Nephron (organoid): ENCODE measurements around the gene CSNK2A1.

Source experiments
- H3K27ac Mint-ChIP-seq, 3 experiments: 2 replicates each; pipeline ENCODE4 v1.8.0; 2020; ENCODE audit warnings: mixed read lengths in 3 of 3, mild to moderate bottlenecking in 2 of 3, moderate library complexity in 1 of 3
- H3K27me3 Mint-ChIP-seq: 2 replicates; pipeline ENCODE4 v1.8.0; 2021; ENCODE audit warnings: low read depth, mild to moderate bottlenecking, moderate library complexity, mixed read lengths
- H3K36me3 Mint-ChIP-seq: 2 replicates; pipeline ENCODE4 v1.8.0; 2020; ENCODE audit warnings: low read depth, mixed read lengths
- H3K4me1 Mint-ChIP-seq: 2 replicates; pipeline ENCODE4 v1.8.0; 2020; ENCODE audit warnings: mixed read lengths
- H3K4me3 Mint-ChIP-seq, 3 experiments: 2 replicates each; pipeline ENCODE4 v1.8.0; 2020; ENCODE audit warnings: mild to moderate bottlenecking in 3 of 3, mixed read lengths in 3 of 3, moderate library complexity in 2 of 3
- H3K9me3 Mint-ChIP-seq: 2 replicates; pipeline ENCODE4 v1.8.0; 2020; ENCODE audit warnings: mixed read lengths
- CTCF ChIP-seq, 3 experiments: fragments of 200-600 bp; sonication (generic); IDR thresholded peaks; one replicate each; pipeline ENCODE4 v1.5.0; 2021; ENCODE audit warnings: antibody characterized with exemption in 3 of 3; ENCODE audit not compliant: unreplicated experiment in 3 of 3

Gene CSNK2A1

GRCh38 chr20:528923-529604 lies 14.5 kb downstream of the CSNK2A1 start:
- Mint-ChIP-seq H3K4me1 (peaks cover 7% of the 10 kb centered on the region), H3K27me3 (no peaks in the 10 kb centered on the region), H3K27ac (no peak overlapping the region), H3K36me3 (peaks cover 69% of the 10 kb centered on the region), H3K4me3 (no peak overlapping the region), H3K9me3 (peaks cover 32% of the 10 kb centered on the region)
- TF ChIP-seq CTCF (IDR thresholded peaks at IDR 0.05; ENCODE audit: unreplicated experiment in 3 of 3) = no peak

GRCh38 chr20:527571-527886 lies 16.1 kb downstream of the CSNK2A1 start:
- Mint-ChIP-seq H3K36me3 (peaks cover 75% of the 10 kb centered on the region), H3K4me3 (no peak overlapping the region), H3K27ac (no peak overlapping the region), H3K9me3 (peaks cover 35% of the 10 kb centered on the region), H3K4me1 (peaks cover 6% of the 10 kb centered on the region), H3K27me3 (no peaks in the 10 kb centered on the region)
- TF ChIP-seq CTCF (IDR thresholded peaks at IDR 0.05; ENCODE audit: unreplicated experiment in 3 of 3) = no peak

GRCh38 chr20:521860-522259 lies 21.7 kb downstream of the CSNK2A1 start:
- TF ChIP-seq CTCF (IDR thresholded peaks at IDR 0.05; ENCODE audit: unreplicated experiment in 3 of 3) = no peak
- no peak overlapping the region for H3K27ac Mint-ChIP-seq
- H3K4me3 Mint-ChIP-seq = no peak overlapping the region
- H3K4me1 Mint-ChIP-seq = no peaks in the 10 kb centered on the region
- H3K36me3 Mint-ChIP-seq = peaks cover 86% of the 10 kb centered on the region
- no peaks in the 10 kb centered on the region for H3K27me3 Mint-ChIP-seq
- peaks cover 42% of the 10 kb centered on the region for H3K9me3 Mint-ChIP-seq

GRCh38 chr20:519999-520398 lies 23.6 kb downstream of the CSNK2A1 start:
- Mint-ChIP-seq H3K27ac (no peak overlapping the region), H3K9me3 (peaks cover 33% of the 10 kb centered on the region), H3K4me3 (no peak overlapping the region), H3K4me1 (no peaks in the 10 kb centered on the region), H3K27me3 (no peaks in the 10 kb centered on the region), H3K36me3 (peaks cover 85% of the 10 kb centered on the region)
- no peak for TF ChIP-seq CTCF (IDR thresholded peaks at IDR 0.05; ENCODE audit: unreplicated experiment in 3 of 3)

- Mint-ChIP-seq H3K27ac (peak overlapping the region in 1 of 3 experiments; percentile 14), H3K36me3 (peaks cover 71% of the 10 kb centered on the region), H3K9me3 (peaks cover 29% of the 10 kb centered on the region), H3K4me3 (no peak overlapping the region), H3K4me1 (peaks cover 7% of the 10 kb centered on the region), H3K27me3 (no peaks in the 10 kb centered on the region)
- TF ChIP-seq CTCF (IDR thresholded peaks at IDR 0.05; ENCODE audit: unreplicated experiment in 3 of 3) = no peak
Observed at GRCh38 chr20:517221-517620, 26.4 kb downstream of the CSNK2A1 start.

- H3K9me3 Mint-ChIP-seq = peaks cover 25% of the 10 kb centered on the region
- no peaks in the 10 kb centered on the region for H3K27me3 Mint-ChIP-seq
- H3K4me3 Mint-ChIP-seq = no peak overlapping the region
- H3K27ac Mint-ChIP-seq = peak overlapping the region in 1 of 3 experiments; percentile 14
- peaks cover 69% of the 10 kb centered on the region for H3K36me3 Mint-ChIP-seq
- H3K4me1 Mint-ChIP-seq = peaks cover 12% of the 10 kb centered on the region
- no peak for TF ChIP-seq CTCF (IDR thresholded peaks at IDR 0.05; ENCODE audit: unreplicated experiment in 3 of 3)
Observed at GRCh38 chr20:516799-517198, 26.8 kb downstream of the CSNK2A1 start.
